Breast epithelium (tissue), 4 donors: ENCODE results near the gene NRXN3. TPM values are rescaled to one million over a fixed set of nuclear protein-coding genes. Genes with fewer than 3 reads are reported as not detected.

Source experiments
- DNase-seq, 2 donors: peaks; one replicate each; pipeline ENCODE4 v3.0.0-alpha.2; 2019; ENCODE audit warnings: low spot score in 2 of 2
- H3K27ac ChIP-seq, 2 donors: fragments of 200-600 bp; sonication (generic) in 1 of 2; one replicate each; pipeline ENCODE4 v1.5.1; 2016 to 2019; ENCODE audit warnings: mild to moderate bottlenecking in 1 of 2
- H3K27me3 ChIP-seq, 2 donors: fragments of 200-600 bp; sonication (generic) in 1 of 2; one replicate each; pipeline versions ENCODE4 v1.5.1 to v1.6.0; 2017 to 2019; ENCODE audit warnings: control low read depth in 1 of 2, mild to moderate bottlenecking in 1 of 2
- H3K36me3 ChIP-seq: fragments of 200-600 bp; one replicate; pipeline ENCODE4 v1.5.1; 2019
- H3K4me1 ChIP-seq, 2 donors: fragments of 200-600 bp; sonication (generic); one replicate each; pipeline ENCODE4 v1.5.1; 2016 to 2019; ENCODE audit warnings: control low read depth in 1 of 2
- H3K4me3 ChIP-seq, 3 donors: fragments of 200-600 bp; sonication (generic); 1 replicate in 2 of 3; 2 replicates in 1 of 3; pipeline ENCODE4 v1.5.1; 2016 to 2019; ENCODE audit warnings: mild to moderate bottlenecking in 3 of 3, moderate library complexity in 2 of 3
- H3K9me3 ChIP-seq, 2 donors: fragments of 200-600 bp; sonication (generic) in 1 of 2; one replicate each; pipeline ENCODE4 v1.5.1; 2016 to 2019; ENCODE audit warnings: control low read depth in 1 of 2
- POLR2A ChIP-seq: fragments of 450-650 bp; IDR thresholded peaks from one replicate; pipeline ENCODE4 v1.6.1; 2016; ENCODE audit warnings: antibody characterized with exemption, mild to moderate bottlenecking, moderate library complexity
- POLR2AphosphoS5 ChIP-seq, 3 donors: sonication (generic); formaldehyde crosslinking; IDR thresholded peaks; one replicate each; pipeline ENCODE4 v1.6.1; 2017; ENCODE audit warnings: antibody characterized with exemption in 3 of 3
- intact Hi-C: fragments of 100-400 bp; cut with DNase I; formaldehyde crosslinking; loops from one replicate; pipeline ENCODE4 v1.15.1; 2023; ENCODE audit warnings: low total_unique reads
- total RNA-seq, 3 donors: library from RNA; depleted of rRNA; stranded (reverse); fragments of >200 nt; gene quantifications; one replicate each; pipeline ENCODE4 v1.1.0, GENCODE V29; 2016
- TF ChIP-seq, protein P1 (sequence below), 3 donors: fragments of 450-650 bp; IDR thresholded peaks; one replicate each; pipeline ENCODE4 v1.5.1; 2016 to 2017; ENCODE audit warnings: antibody characterized with exemption in 3 of 3, mild to moderate bottlenecking in 3 of 3, moderate library complexity in 3 of 3

The NRXN3 gene
- total RNA-seq, 3 donors from 2014 or later, result 2.9 to 3.6 (median 3.5) TPM

DNA sequence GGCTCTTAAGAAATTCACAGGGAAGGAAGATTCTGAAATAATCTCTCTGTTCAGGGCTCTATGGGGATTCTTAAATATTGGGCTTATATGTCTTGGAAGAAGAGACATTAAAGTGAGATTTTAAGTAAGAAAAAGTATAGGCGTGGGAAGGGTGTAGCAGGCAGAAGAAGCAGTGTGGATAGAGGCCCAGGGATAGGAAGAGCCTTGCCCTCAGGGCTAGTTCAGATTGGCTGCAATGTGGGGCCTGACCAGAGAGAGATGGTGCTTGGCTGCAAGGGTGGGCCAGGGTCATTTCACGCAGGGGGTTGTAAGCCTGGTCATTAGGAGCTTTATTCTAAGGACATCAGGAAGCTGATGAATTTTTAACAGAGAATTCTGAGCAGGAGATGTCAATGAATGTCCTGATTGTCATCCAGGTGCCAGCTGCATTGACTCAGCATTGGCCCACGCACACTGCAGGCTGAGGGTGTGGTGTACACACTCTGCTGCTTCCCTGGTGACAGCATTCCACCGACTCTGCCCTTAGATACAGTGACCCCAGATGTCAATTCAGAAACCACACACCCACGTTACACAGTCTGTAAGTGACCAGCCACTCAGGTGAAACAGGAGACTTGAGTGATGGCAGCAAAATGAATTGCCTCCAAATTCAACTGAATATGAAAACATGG, 582.5 kb downstream of the NRXN3 start:
- H3K4me3 ChIP-seq, result no peak overlapping the region
- no peaks in the 10 kb centered on the region for H3K9me3 ChIP-seq
- no peak for DNase-seq
- H3K27me3 ChIP-seq, result no peaks in the 10 kb centered on the region
- H3K36me3 ChIP-seq, result no peaks in the 10 kb centered on the region
- TF ChIP-seq POLR2AphosphoS5 (IDR thresholded peaks at IDR 0.05), result no peak
- TF ChIP-seq, protein P1, sequence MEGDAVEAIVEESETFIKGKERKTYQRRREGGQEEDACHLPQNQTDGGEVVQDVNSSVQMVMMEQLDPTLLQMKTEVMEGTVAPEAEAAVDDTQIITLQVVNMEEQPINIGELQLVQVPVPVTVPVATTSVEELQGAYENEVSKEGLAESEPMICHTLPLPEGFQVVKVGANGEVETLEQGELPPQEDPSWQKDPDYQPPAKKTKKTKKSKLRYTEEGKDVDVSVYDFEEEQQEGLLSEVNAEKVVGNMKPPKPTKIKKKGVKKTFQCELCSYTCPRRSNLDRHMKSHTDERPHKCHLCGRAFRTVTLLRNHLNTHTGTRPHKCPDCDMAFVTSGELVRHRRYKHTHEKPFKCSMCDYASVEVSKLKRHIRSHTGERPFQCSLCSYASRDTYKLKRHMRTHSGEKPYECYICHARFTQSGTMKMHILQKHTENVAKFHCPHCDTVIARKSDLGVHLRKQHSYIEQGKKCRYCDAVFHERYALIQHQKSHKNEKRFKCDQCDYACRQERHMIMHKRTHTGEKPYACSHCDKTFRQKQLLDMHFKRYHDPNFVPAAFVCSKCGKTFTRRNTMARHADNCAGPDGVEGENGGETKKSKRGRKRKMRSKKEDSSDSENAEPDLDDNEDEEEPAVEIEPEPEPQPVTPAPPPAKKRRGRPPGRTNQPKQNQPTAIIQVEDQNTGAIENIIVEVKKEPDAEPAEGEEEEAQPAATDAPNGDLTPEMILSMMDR (IDR thresholded peaks at IDR 0.05), result no peak
- TF ChIP-seq POLR2A, result no peak
- H3K4me1 ChIP-seq, result no peaks in the 10 kb centered on the region
- H3K27ac ChIP-seq, result no peak overlapping the region
- intact Hi-C loops, result no loop called here

DNA sequence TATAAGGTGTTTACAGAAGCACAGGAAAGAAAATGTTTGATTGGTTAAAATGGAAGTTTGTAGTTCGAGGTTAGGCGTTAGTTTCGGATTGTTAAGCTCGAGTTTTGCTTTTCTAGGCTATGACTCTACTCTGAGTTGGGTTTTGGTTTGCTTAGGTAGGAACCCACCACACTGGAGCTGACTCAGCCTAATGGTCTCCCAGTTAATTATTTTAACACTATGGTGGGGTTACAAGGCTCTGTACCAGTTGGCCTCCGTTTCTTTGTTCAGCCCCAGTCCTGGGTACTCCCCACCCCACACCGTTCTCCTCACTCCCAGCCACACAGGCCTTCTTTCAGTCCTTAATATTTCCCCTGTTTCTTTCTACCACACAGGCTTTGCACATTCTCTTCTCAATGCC, 583.9 kb downstream of the NRXN3 start:
- H3K27ac ChIP-seq, result no peak overlapping the region
- intact Hi-C loops, result no loop called here
- H3K9me3 ChIP-seq, result no peaks in the 10 kb centered on the region
- H3K27me3 ChIP-seq, result no peaks in the 10 kb centered on the region
- TF ChIP-seq POLR2AphosphoS5 (IDR thresholded peaks at IDR 0.05) (no peak), POLR2A (no peak)
- TF ChIP-seq, protein P1 (IDR thresholded peaks at IDR 0.05), result no peak
- DNase-seq, result no peak
- H3K4me1 ChIP-seq, result no peaks in the 10 kb centered on the region
- no peak overlapping the region for H3K4me3 ChIP-seq
- H3K36me3 ChIP-seq, result no peaks in the 10 kb centered on the region

DNA sequence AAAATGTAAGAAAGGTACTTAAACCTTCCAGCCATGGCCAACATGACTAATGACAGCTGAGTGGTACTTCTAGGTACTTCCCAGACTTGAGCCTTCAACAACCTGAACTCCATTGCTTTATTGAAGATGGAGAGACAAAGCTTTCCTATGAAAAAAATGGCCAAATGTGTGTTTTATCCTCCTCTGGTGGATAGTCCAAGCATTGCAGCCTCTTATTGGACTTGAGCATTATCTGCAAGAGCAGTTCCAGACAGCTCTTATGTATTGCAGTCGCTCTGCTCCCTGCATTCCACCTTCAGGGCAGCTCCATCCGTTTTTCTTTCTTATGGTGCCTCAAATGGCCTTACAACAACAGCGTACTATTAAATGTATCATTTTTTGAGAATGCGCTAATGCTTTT, 588.2 kb downstream of the NRXN3 start:
- intact Hi-C loops, result no loop called here
- no peaks in the 10 kb centered on the region for H3K9me3 ChIP-seq
- H3K27ac ChIP-seq, result no peak overlapping the region
- H3K36me3 ChIP-seq, result no peaks in the 10 kb centered on the region
- H3K27me3 ChIP-seq, result no peaks in the 10 kb centered on the region
- H3K4me1 ChIP-seq, result no peaks in the 10 kb centered on the region
- DNase-seq, result no peak
- H3K4me3 ChIP-seq, result no peak overlapping the region
- no peak for TF ChIP-seq POLR2AphosphoS5 (IDR thresholded peaks at IDR 0.05)
- TF ChIP-seq, protein P1 (IDR thresholded peaks at IDR 0.05), result no peak
- no peak for TF ChIP-seq POLR2A

DNA sequence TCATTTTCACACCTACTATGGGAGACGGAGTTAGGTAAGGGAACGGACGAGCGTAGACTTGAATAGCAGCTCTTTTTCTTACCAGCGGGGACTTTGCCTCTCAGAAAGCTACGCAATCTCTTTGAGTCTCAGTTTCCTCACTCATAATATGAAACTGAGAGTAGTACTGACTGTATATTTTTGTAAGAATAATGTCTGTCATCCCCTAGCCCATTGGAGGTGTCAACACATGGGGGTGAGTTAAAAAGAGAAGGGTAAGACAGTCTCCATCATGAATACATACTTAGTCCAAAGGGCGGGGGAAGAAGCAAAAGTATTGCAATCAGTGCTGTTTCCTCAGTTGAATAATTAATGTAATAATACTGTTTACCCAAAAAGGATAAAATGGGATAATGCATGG, 592.2 kb downstream of the NRXN3 start:
- no peaks in the 10 kb centered on the region for H3K27me3 ChIP-seq
- no peaks in the 10 kb centered on the region for H3K36me3 ChIP-seq
- no peaks in the 10 kb centered on the region for H3K4me1 ChIP-seq
- intact Hi-C loops, result no loop called here
- no peak overlapping the region for H3K27ac ChIP-seq
- no peak overlapping the region for H3K4me3 ChIP-seq
- TF ChIP-seq, protein P1 (IDR thresholded peaks at IDR 0.05), result no peak
- no peak for TF ChIP-seq POLR2A
- DNase-seq, result no peak
- no peaks in the 10 kb centered on the region for H3K9me3 ChIP-seq

DNA sequence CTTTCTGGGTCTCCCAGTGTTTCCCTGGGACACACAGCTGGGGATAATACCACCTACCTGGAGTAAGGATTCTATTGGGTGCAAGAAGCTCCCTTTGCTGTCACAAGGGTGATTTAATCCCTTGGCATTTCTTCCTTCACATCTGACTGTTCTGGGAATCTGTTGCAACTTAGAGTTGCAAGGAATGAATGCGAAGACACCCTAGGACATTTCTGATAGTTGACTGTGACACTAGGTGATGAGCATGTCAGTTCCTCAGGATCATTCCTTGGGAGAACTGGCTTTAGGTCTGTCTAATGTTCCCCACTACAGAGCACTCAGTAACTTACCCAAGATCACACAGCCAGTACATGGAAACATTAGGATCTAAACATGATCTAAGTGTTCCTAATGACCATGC, 593.6 kb downstream of the NRXN3 start:
- H3K4me3 ChIP-seq, result no peak overlapping the region
- DNase-seq, result no peak
- no peaks in the 10 kb centered on the region for H3K27me3 ChIP-seq
- TF ChIP-seq POLR2AphosphoS5 (IDR thresholded peaks at IDR 0.05) (no peak), POLR2A (no peak)
- TF ChIP-seq, protein P1 (IDR thresholded peaks at IDR 0.05), result no peak
- H3K27ac ChIP-seq, result no peak overlapping the region
- no peaks in the 10 kb centered on the region for H3K9me3 ChIP-seq
- intact Hi-C loops, result no loop called here
- H3K4me1 ChIP-seq, result no peaks in the 10 kb centered on the region
- no peaks in the 10 kb centered on the region for H3K36me3 ChIP-seq
